ENCODE data around the gene PCDH17.

DNA sequence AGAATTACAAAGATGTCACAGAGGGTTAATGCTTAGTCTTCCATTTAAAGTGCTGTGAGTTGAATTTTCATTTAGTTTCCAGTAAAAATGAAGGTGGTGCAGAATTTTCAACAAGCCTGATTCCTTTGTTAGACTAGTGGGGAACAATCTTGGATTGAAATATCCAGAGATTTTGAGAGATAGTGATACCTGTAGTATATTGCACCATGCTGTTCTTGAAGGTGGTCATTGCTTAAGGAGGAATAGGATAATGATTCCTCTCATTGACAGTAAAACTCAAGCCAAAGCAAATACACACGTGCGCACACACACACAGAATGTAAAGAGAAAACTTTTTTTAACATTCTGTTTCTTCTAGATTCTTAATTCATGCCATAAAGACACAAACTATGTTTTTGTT lies 5.3 kb downstream of the PCDH17 start:
- TF ChIP-seq, protein P1, sequence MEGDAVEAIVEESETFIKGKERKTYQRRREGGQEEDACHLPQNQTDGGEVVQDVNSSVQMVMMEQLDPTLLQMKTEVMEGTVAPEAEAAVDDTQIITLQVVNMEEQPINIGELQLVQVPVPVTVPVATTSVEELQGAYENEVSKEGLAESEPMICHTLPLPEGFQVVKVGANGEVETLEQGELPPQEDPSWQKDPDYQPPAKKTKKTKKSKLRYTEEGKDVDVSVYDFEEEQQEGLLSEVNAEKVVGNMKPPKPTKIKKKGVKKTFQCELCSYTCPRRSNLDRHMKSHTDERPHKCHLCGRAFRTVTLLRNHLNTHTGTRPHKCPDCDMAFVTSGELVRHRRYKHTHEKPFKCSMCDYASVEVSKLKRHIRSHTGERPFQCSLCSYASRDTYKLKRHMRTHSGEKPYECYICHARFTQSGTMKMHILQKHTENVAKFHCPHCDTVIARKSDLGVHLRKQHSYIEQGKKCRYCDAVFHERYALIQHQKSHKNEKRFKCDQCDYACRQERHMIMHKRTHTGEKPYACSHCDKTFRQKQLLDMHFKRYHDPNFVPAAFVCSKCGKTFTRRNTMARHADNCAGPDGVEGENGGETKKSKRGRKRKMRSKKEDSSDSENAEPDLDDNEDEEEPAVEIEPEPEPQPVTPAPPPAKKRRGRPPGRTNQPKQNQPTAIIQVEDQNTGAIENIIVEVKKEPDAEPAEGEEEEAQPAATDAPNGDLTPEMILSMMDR (IDR thresholded peaks at IDR 0.05) = no peak
- TF ChIP-seq POLR2A (IDR thresholded peaks at IDR 0.05) = no peak
